Measurements from ENCODE around the gene TLK2.
"Not testable (repeated sequence)": the region's sequence is repeated elsewhere in the genome, so short reads cannot be mapped to it uniquely, and the experiment has no call there.

- not testable (repeated sequence) for TF ChIP-seq CTCF (IDR thresholded peaks at IDR 0.05); ZFX (IDR thresholded peaks at IDR 0.05; ENCODE audit: borderline replicate concordance)
Measured at GRCh38 chr17:62465271-62465670, 13.4 kb upstream of the TLK2 start.
